Large intestine (tissue), 3 donors: ENCODE data around the gene P2RX3. TPM values are rescaled to one million over a fixed set of nuclear protein-coding genes. Genes with fewer than 3 reads are reported as not detected.
"Not testable (repeated sequence)": the region's sequence is repeated elsewhere in the genome, so short reads cannot be mapped to it uniquely, and the experiment has no call there.

ENCODE experiments used
- DNase-seq, 2 donors: peaks; one replicate each; pipeline versions ENCODE4 v3.0.0 to v3.0.0-alpha.2; 2013
- H3K27ac ChIP-seq: one replicate; pipeline ENCODE4 v1.5.1; 2013; ENCODE audit warnings: low read length
- H3K27me3 ChIP-seq: 2 replicates; pipeline ENCODE4 v1.6.1; 2013; ENCODE audit warnings: low read length; ENCODE audit not compliant: control insufficient read depth, insufficient read depth
- H3K36me3 ChIP-seq: 2 replicates; pipeline ENCODE4 v1.6.1; 2013; ENCODE audit warnings: low read length; ENCODE audit not compliant: control insufficient read depth, insufficient read depth
- H3K4me1 ChIP-seq: one replicate; pipeline ENCODE4 v1.6.1; 2013; ENCODE audit warnings: low read length; ENCODE audit not compliant: control insufficient read depth, insufficient read depth
- H3K4me3 ChIP-seq: one replicate; pipeline ENCODE4 v1.5.1; 2013; ENCODE audit warnings: low read length
- H3K9me3 ChIP-seq: one replicate; pipeline ENCODE4 v1.6.1; 2013; ENCODE audit warnings: mild to moderate bottlenecking, low read depth, low read length, moderate library complexity; ENCODE audit not compliant: control insufficient read depth
- WGBS: methylation state at CpG from one replicate; pipeline ENCODE4 v1.1.5; 2013; ENCODE audit warnings: low lambda C conversion rate; ENCODE audit not compliant: insufficient coverage; 5-methylcytosine and 5-hydroxymethylcytosine counted together
- polyA plus RNA-seq: library from polyadenylated mRNA; unstranded; fragments of 120-200 nt; gene quantifications from one replicate; pipeline ENCODE4 v1.2.1, GENCODE V29; 2013

Gene P2RX3
- polyA plus RNA-seq, 1 donor = 2.1 TPM

DNA sequence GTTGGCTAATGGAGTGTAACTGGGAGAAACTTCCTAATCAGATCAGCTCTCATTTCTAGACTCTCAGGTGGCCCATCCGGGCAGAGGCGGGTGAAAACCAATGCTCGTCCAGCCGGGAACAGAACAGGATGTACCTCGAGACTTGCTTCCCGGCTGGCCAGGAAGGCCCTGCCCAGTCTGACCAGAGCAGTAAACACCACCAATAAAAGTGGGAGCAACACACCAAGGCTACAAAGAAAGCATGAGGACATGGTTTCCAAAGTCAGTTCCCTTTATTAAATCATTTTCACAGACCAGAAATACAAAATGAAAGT, 12.5 kb upstream of the P2RX3 start:
- Histone ChIP-seq H3K4me3 (peak overlapping the region; percentile 61), H3K4me1 (peaks cover 40% of the 10 kb centered on the region), H3K9me3 (no peaks in the 10 kb centered on the region), H3K36me3 (peaks cover 49% of the 10 kb centered on the region), H3K27me3 (no peaks in the 10 kb centered on the region), H3K27ac (peak overlapping the region; percentile 99)
- no CpG with 5 or more reads among the region's 6 CpGs for WGBS
- peak in 1 of 2 donors; percentile 77 for DNase-seq

DNA sequence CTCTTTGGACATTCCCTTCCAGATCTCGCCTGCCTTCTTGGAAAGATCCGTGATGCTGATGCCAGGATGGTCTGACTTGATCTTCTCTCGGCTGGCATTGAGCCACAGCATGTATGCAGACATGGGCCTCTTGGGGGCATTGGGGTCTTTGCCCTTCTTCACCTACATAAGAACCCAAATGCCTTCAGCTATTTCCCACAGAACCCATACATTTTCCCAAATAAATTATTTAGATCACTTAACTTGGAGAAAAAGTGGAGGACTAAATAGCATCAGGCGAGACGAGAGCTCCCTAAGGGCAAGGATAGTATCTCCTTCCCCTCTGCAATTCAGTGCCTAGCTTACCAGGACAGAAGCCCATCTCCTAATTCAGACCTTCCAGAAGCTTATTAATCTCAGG, 10.4 kb upstream of the P2RX3 start:
- peaks cover 68% of the 10 kb centered on the region for H3K36me3 ChIP-seq
- H3K9me3 ChIP-seq = no peaks in the 10 kb centered on the region
- peaks cover 22% of the 10 kb centered on the region for H3K4me1 ChIP-seq
- DNase-seq = no peak
- H3K4me3 ChIP-seq = no peak overlapping the region
- H3K27me3 ChIP-seq = no peaks in the 10 kb centered on the region
- WGBS = no CpG with 5 or more reads among the region's 5 CpGs
- H3K27ac ChIP-seq = no peak overlapping the region

DNA sequence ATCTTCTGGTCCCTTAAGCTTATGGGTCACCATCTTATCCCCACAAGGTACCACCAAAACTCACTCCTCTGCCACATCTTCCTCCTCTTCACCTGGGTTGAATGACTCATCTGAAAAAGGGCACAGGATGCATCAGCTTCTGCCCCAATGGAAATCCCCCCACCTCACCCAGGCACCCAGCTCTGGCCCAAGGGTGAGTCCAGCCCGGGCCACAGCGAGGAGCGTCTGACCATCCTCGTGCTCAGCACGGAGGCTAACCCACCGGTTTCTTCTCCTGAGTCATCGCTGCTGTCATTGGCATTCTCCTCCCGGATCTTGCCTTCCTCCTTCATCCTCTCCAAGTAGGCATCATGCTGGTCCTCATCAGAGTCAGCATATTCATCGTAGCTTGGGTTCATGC, 8.1 kb upstream of the P2RX3 start:
- peaks cover 17% of the 10 kb centered on the region for H3K4me1 ChIP-seq
- H3K9me3 ChIP-seq = no peaks in the 10 kb centered on the region
- WGBS = no CpG with 5 or more reads among the region's 9 CpGs
- no peaks in the 10 kb centered on the region for H3K27me3 ChIP-seq
- DNase-seq = no peak
- no peak overlapping the region for H3K4me3 ChIP-seq
- H3K36me3 ChIP-seq = peaks cover 77% of the 10 kb centered on the region
- H3K27ac ChIP-seq = no peak overlapping the region

DNA sequence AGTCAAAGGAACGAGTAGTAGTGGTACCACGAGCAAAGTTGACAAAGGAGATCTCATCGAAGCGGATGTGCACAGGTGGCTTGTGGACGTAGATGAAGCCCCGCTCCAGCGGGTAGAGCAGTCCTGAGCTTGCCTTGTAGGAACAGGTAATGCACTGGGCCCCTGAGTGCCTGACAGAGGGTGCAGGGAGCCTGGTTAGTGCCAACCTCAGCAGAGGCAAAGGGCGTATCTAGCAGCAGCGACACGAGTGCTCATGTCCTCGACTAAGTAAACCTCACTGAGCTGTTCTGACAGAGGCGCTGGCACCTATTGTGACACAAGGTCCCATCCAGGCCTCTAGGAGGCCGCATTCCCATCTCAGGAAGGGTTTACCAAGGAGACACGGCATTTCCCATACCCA, 6.4 kb upstream of the P2RX3 start:
- 100% methylated on average over 1 of the region's 14 CpGs for WGBS
- Histone ChIP-seq H3K36me3 (peaks cover 68% of the 10 kb centered on the region), H3K4me1 (peaks cover 7% of the 10 kb centered on the region), H3K27me3 (no peaks in the 10 kb centered on the region), H3K9me3 (no peaks in the 10 kb centered on the region), H3K27ac (no peak overlapping the region), H3K4me3 (no peak overlapping the region)
- DNase-seq = no peak

DNA sequence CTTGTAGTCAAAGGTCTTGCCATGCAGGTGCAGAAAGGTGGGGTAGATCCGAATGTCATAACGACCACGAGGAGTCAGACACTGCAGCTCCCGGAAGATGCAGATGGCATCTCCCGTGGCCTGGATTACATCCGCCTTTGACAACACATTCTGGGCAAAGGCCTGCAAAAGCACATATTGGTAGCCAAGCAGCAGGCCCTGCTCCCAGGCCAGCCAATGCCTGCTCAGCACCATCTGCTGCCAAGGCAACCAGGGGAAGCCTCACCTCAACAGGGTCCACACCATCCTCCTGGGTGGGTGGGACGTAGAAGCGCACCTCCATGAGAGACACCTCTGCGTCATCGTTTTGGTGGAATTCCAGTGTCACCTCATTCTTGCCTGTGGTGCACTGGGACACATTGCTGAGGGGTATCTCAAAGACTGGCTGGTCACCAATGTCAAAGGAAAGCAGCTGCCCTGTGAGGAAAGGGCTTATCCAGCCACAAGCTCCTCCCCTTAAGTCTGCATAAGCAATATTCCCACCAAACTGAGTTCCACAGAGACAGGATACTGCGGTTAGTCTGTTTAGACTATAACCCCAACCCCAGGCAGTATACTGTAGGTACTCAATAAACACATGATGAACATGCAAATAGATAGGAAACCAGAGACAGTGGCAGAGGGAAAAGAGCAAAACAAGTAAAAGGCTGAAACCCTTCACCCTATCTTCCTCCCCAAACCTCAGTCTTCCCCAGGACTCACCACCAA, 5.3 kb upstream of the P2RX3 start:
- no CpG with 5 or more reads among the region's 11 CpGs for WGBS

DNA sequence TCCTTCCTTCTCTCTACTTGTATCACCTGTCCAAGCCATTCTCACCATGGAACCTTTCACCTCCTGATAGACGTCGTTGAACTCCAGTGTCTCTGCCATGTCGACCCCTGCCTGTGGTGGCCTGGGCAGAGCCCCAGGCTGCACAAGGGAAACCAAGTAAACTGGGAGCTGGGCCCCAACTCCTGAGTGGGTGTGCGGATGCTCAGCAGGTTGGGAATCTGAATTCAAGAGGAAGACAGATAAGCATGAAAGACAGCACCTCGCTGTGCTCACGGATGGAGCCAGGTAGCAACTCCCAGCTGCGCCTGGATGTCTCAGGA, 3.2 kb upstream of the P2RX3 start:
- no peak for DNase-seq
- H3K27ac ChIP-seq = peak overlapping the region; percentile 62
- no peaks in the 10 kb centered on the region for H3K9me3 ChIP-seq
- no peaks in the 10 kb centered on the region for H3K27me3 ChIP-seq
- H3K4me1 ChIP-seq = peaks cover 7% of the 10 kb centered on the region
- H3K36me3 ChIP-seq = peaks cover 36% of the 10 kb centered on the region
- H3K4me3 ChIP-seq = peak overlapping the region; percentile 89
- WGBS = no CpG with 5 or more reads among the region's 7 CpGs

More for the DNA sequence above, 5.3 kb upstream of the P2RX3 start:
- H3K36me3 ChIP-seq = peaks cover 56% of the 10 kb centered on the region
- H3K27ac ChIP-seq = no peak overlapping the region
- no peak overlapping the region for H3K4me3 ChIP-seq
- H3K9me3 ChIP-seq = no peaks in the 10 kb centered on the region
- H3K27me3 ChIP-seq = no peaks in the 10 kb centered on the region
- no peak for DNase-seq
- H3K4me1 ChIP-seq = peaks cover 7% of the 10 kb centered on the region

DNA sequence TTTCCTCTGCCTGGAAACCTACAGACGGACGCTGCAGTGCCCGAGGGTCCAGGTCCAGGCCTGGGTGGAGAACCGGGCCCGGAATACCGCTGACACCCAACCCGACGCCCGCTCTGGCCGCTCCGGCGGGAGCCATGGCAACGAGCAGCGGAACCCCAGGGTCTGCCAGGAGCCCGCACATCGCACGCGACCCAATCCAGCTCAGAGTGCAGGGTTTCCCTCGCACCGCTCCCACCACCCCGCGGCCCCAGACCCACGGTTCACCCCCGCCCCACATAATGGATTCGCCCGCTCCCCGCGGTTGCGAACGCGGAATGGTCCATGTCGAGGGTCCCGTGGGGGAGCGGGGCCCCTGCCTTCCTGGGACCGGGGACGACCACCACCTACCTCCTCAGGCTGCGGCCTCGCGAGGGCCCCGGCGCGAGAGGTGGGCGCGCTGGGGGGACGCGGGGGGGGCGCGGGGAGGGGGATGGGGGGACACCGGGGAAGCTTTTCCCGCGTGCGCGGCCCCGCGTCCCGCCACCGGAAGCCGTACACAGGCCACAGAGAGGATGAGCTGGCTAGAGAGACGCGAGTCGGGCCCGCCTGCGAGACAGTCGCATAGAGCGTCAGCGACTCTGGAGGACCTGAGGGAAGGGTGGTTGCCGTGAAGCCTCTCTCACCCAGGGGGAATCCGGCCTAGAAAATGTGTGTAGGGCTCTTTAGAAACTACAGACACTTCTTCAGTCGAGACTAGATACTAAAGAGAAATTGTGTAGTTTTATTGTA, 2.6 kb upstream of the P2RX3 start, which contains the start of gene SSRP1:
Gene SSRP1, minus strand, starts transcription at position 550 of the 768 bp plus-strand sequence. CDS start 771 bp downstream, outside the sequence.
- peak within 1 kb of the TSS; percentile 62 for H3K27ac ChIP-seq
- H3K27me3 ChIP-seq = no peaks in the 10 kb centered on the region
- DNase-seq = peak; percentile 82 to 86
- peak within 1 kb of the TSS; percentile 89 for H3K4me3 ChIP-seq
- 0% methylated on average over 1 of the region's 69 CpGs for WGBS
- peaks cover 7% of the 10 kb centered on the region for H3K4me1 ChIP-seq
- peaks cover 31% of the 10 kb centered on the region for H3K36me3 ChIP-seq
- H3K9me3 ChIP-seq = no peaks in the 10 kb centered on the region

DNA sequence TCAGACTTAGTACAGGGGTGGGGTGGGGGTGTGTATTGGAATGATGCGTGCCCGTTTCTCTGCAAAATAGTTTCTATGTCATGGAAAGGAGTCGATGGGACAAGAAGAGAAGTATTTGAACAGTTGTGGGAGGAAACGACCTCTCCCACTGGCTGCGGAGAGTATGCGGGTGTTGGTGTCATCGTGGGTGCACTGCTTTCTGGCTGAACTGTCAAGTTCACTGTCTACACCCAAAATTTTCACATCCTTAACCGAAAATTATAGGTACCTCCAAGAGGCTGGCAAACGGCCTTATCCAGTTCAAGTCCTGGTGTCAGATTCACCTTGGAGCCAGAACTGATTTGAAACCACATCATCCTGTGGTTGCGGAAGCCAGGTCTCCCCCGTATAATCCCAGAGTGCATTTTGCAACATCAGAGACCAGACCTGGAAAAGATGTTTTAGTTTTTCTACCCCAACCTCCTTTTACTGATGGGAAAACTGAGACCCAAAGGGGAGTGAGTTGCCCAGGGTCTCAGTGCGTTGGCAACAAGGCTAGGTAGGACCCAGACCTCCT, 2.0 kb upstream of the P2RX3 start:
- H3K4me3 ChIP-seq = peak overlapping the region; percentile 89
- DNase-seq = no peak
- H3K27me3 ChIP-seq = no peaks in the 10 kb centered on the region
- peak overlapping the region; percentile 37 for H3K27ac ChIP-seq
- no peaks in the 10 kb centered on the region for H3K9me3 ChIP-seq
- H3K36me3 ChIP-seq = peaks cover 24% of the 10 kb centered on the region
- H3K4me1 ChIP-seq = peaks cover 7% of the 10 kb centered on the region
- WGBS = no CpG with 5 or more reads among the region's 12 CpGs

DNA sequence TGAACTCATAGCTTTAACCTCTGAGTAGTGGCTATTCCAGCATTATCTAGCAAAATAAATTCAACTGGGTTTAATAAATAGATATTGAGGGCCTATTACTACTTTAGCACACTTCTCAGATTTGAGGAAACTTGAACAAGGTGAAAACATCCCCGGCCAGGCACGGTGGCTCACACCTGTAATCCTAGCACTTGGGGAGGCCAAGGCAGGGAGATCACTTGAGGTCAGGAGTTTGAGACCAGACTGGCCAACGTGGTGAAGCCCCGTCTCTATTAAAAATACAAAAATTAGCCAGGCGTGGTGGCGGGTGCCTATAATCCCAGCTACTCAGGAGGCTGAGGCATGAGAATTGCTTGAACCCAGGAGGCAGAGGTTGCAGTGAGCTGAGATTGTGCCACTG, 1.3 kb upstream of the P2RX3 start:
- not testable (repeated sequence) for H3K27me3 ChIP-seq, DNase-seq, H3K4me3 ChIP-seq, H3K27ac ChIP-seq, H3K9me3 ChIP-seq, H3K4me1 ChIP-seq
- WGBS = no CpG with 5 or more reads among the region's 6 CpGs
- H3K36me3 ChIP-seq = peaks cover 17% of the 10 kb centered on the region

DNA sequence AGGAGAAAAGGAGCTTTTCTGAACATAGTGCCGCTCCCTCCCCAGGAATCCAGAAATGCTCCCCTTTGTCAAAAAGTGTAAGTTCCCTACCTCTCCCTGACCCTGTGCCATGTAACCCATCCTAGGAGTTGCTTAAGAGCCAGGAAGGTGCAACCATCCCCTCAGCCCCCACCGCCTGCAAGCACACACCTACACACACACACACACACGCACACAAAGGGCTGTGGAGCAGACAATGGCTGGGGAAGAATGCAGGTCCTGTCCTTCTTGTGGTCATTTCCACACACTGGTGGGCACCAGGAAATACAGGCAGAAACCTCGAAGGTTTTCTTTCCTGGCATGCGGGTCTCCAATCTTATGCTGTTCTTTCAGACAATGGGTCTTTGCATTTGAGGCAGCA, 1.2 kb downstream of the P2RX3 start:
- DNase-seq = no peak
- Histone ChIP-seq H3K27me3 (no peaks in the 10 kb centered on the region), H3K27ac (no peak overlapping the region), H3K36me3 (no peaks in the 10 kb centered on the region), H3K4me3 (no peak overlapping the region), H3K9me3 (no peaks in the 10 kb centered on the region), H3K4me1 (peaks cover 6% of the 10 kb centered on the region)
- WGBS = no CpG with 5 or more reads among the region's 5 CpGs
